ENCODE results near the gene SCAPER. TPM values are rescaled to one million over a fixed set of nuclear protein-coding genes. Genes with fewer than 3 reads are reported as not detected.

The SCAPER gene
- total RNA-seq, 1 experiment from 2014 or later: 7.4 TPM

GRCh38 chr15:76668900-76669299 is 236.2 kb downstream of the SCAPER start:
- Mint-ChIP-seq H3K27me3 (ENCODE audit: low read depth) (no peaks in the 10 kb centered on the region), H3K4me1 (peaks cover 7 to 11% of the 10 kb centered on the region in 2 experiments), H3K9me3 (no peaks in the 10 kb centered on the region), H3K27ac (no peak overlapping the region), H3K4me3 (no peak overlapping the region), H3K36me3 (ENCODE audit: insufficient read depth in 1 of 3, low read depth in 3 of 3) (no peaks in the 10 kb centered on the region)
- Histone ChIP-seq H2BK20ac (ENCODE audit: low read depth, low read length, poor library complexity, severe bottlenecking) (no peak overlapping the region), H3K23me2 (ENCODE audit: insufficient read length, low read depth, low read length, poor library complexity, severe bottlenecking) (no peaks in the 10 kb centered on the region), H3K18ac (ENCODE audit: insufficient read length, low read depth, low read length) (no peak overlapping the region), H4K20me1 (ENCODE audit: control insufficient read depth, insufficient read depth, insufficient read length) (no peaks in the 10 kb centered on the region), H2BK120ac (ENCODE audit: low read depth, low read length, poor library complexity, severe bottlenecking) (no peak overlapping the region), H3K4me2 (ENCODE audit: insufficient read depth, insufficient read length, low read length) (no peak overlapping the region), H2AK5ac (ENCODE audit: insufficient read length, low read length) (no peak overlapping the region), H3K79me2 (ENCODE audit: insufficient read depth, low read length) (no peaks in the 10 kb centered on the region), H3K23ac (ENCODE audit: insufficient read length, low read depth, low read length) (no peak overlapping the region), H4K8ac (replicated peaks; ENCODE audit: insufficient read length, low read depth, low read length) (no peak overlapping the region), H2AFZ (ENCODE audit: low read length) (no peak overlapping the region), H2BK15ac (ENCODE audit: low read depth, low read length) (no peak overlapping the region), H3K14ac (ENCODE audit: insufficient read depth, low read length) (no peak overlapping the region), H3K4me1 (ENCODE audit: insufficient read depth, low read length) (no peaks in the 10 kb centered on the region), H3K9ac (ENCODE audit: extremely low read depth, insufficient read length, low read length) (no peak overlapping the region), H4K91ac (ENCODE audit: insufficient read length, low read depth, low read length) (no peak overlapping the region), H2BK12ac (ENCODE audit: insufficient read length, low read depth, low read length) (no peak overlapping the region), H3K4ac (ENCODE audit: low read depth, low read length) (no peak overlapping the region), H3K56ac (ENCODE audit: insufficient read length, low read depth, low read length) (no peak overlapping the region), H3K27me3 (ENCODE audit: insufficient read depth, low read length) (no peaks in the 10 kb centered on the region), H3K27ac (ENCODE audit: insufficient read length, low read depth, low read length) (no peak overlapping the region), H3K9me3 (ENCODE audit: control insufficient read depth, low read depth, low read length) (no peaks in the 10 kb centered on the region), H4K5ac (ENCODE audit: insufficient read length, low read depth, low read length) (no peak overlapping the region), H3T11ph (ENCODE audit: low read length) (no peak overlapping the region), H3K79me1 (ENCODE audit: insufficient read depth, low read depth, low read length, poor library complexity, severe bottlenecking) (no peaks in the 10 kb centered on the region), H2BK5ac (ENCODE audit: insufficient read length, low read length) (no peak overlapping the region)
- TF ChIP-seq CTCF (conservative IDR thresholded peaks at IDR 0.05): no peak
- no CpG with 5 or more reads among the region's 2 CpGs for WGBS (ENCODE audit: extremely low coverage, insufficient read length, low lambda C conversion rate)
- DNase-seq: no peak

All from H9 (cell line).